Activated CD4-positive, alpha-beta T cell treated with anti-CD3 and anti-CD28 coated beads, Interleukin-2, amount 50 U/mL, for 4 hours (primary cell): ENCODE measurements around the gene ARMC6.
"Not testable (repeated sequence)": the region's sequence is repeated elsewhere in the genome, so short reads cannot be mapped to it uniquely, and the experiment has no call there.

Experiments
- DNase-seq, 2 experiments: peaks; one replicate each; pipeline ENCODE4 v3.0.0-alpha.2; 2020

The ARMC6 gene

DNA sequence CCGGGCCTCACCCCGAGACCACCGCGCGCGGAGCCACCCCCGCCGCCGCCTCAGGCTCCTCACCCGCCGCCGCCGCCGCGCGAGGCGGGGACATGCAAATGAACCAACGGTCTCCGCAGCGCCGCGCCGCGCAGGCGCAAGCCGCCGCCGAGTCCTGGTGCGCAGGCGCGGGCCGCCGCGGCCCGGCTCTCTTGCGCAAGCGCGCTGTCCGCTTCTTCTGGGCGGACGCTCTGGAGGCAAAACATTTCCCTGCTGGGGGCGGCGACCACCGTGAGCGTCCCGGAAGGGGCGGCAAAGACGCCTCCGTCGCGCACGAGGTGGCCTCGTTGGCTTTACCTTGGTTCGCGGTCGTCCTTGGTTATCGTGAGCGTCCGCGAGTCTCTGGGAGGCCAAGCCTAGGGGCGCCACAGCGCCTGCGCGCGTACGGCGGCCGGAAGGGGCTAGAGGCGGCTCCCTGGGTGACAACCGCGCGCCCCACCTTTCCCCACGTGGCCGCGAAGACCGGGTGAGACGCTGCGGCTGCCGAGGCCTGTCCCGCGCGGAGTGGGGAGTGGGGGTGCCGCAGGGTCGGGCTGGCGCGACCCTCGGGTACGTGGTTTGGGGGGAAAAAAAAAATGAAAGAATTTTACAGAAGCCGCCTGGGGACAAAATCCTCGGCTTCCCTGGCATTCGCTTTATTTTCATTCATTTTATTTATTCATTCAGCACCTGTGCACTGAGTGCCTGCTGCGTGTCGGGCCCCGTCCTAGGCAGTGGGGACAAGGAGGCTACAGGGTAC, at the start of gene ARMC6, which contains the start of gene SUGP2:
TSS of gene ARMC6 (plus strand) at position 178 of the 778 bp plus-strand sequence. CDS start 607 bp downstream, outside the sequence.
TSS of gene SUGP2 (minus strand) at position 92 of the 778 bp plus-strand sequence. CDS start 2,446 bp downstream, outside the sequence.
- peak; percentile 76 to 80 for DNase-seq

DNA sequence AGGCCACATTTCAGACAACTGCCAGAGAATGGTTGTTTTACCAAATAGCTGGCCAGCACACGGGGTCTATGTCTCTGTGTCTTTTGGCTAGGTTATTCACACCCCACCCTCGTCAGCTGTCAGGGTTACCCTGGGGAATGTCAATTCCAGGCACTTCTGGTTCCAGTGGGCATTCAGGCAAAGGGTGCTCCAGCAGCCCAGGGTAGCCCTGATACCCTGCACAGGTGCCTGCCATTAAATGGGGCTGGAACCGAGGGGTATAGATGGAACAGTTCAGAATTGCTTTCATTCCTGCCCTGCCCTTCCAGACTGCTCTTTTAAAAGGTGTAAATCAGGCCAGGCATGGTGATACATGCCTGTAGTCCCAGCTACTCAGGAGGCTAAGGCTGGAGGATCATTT, 49.2 kb upstream of the ARMC6 start:
- DNase-seq = no peak

DNA sequence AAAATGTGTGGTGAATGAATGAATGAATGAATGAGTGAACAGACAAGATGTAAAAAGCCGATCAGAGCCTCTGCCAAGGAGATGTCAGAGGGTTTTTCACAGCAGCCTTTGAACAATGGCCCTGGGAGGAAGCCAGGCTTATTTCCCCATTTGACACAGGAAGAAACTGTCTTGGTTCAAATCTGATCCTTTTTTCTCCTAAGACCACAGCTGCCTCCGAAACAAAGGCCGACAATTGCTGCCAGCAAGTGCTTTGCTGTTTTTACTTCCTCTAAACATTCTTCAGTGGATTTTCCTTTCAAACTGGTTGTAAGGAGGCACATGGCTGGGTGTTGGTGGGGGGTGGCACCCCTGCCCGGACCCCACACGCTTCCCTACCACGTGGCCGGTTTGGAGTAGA, 48.1 kb upstream of the ARMC6 start:
- no peak for DNase-seq

DNA sequence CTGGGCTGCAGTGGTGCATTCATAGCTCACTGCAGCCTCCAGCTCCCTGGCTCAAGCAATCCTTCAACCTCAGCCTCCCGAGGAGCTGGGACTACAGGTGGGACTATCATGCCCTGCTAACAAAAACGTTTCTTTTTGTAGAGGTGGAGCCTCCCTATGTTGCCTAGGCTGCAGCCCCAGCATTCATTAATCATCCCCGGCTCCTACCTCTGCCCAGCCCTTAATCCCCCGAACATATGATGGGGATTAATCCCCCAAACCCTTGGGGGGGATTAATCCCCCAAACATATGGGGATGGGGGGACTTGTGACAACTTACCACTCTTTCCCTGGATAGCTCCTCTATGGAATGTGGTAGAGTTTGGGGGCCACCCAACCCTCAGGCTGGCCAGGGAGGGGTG, 45.9 kb upstream of the ARMC6 start:
- DNase-seq = no peak

DNA sequence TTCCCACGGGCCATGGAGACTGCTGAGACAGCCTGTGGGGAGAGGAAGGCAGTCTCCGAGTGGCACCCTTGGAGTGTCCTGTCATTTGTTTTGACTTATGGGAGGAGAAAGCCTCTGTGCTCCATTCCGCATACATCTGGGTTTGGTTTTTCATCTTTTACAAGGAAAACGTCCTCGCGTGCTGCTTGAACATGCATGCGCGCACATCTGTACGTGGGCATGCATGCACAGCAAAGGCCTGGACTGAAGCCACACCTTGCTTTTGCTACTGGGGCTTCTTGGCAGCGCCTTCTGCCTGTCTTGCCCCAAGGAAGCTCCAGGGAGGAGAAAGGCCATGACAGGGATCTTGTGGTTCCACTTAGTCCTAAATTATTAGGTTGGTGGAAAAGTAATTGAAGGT, 44.1 kb upstream of the ARMC6 start:
- DNase-seq = no peak

DNA sequence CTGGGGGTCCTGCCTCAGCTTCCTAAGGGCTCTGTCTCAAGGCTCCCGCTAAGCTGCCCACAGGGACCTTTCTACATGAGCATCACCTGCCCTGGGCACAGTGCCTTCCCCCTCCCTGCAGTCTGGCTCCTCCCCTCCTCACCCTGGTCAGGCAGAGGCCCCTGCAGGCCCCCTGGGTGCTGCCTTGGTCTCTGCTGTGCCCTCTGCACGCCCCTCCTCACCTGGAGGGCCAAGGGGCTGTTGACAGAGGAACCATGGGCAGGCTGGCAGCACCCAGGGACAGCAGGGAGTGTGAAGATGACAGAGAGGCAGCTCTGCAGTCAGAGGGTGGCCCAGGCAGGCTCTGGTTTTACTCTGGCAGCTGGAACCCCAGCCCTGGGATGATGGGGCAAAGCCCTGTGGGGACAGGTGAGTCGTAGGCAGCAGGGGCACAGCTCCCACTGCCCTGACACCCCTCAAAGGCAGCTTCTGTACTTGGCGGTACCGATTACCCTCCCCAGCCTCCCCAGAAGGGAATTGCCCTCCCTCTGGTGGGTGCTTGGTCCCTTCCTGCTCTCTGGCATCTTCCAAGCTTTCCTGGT, 43.2 kb upstream of the ARMC6 start:
- DNase-seq = no peak

DNA sequence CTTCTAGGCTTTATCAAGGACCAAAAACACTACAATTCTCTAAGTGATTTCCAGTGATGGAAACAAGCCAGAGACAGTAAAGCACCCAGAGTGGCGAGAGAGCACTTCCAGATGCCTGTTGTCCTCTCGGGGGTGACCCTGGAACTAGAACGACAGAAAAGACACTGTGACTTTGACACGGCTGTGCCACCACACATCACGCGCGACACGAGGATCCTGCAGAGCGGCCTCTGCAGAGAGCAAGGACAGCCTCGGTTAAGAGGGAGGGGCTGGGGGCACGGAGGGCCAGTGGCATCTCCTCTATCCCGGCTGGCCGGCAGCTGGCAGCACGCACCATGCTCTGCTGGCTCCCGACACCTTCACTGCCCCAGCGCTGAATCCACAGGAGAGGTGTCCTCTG, 42.4 kb upstream of the ARMC6 start:
- no peak for DNase-seq

DNA sequence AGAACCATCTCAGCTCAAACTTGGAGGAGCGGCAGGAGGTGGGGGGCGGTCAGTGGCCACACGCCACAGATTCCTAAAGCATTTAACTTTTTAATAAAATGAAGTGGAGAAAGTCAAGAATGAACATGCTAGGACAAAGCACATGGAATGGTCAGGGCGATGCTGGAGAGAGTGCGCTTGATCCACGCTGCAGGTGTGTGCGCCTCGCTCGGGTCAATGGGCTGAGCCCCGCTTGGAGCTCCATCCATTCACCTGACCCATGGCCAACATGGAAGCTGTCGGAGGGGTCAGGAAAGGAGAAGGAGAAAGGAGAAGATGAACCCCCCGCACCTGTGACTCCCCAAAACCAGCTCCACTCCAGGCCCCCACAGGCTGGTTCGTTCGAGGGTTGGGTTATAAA, 41.9 kb upstream of the ARMC6 start:
- DNase-seq = no peak

DNA sequence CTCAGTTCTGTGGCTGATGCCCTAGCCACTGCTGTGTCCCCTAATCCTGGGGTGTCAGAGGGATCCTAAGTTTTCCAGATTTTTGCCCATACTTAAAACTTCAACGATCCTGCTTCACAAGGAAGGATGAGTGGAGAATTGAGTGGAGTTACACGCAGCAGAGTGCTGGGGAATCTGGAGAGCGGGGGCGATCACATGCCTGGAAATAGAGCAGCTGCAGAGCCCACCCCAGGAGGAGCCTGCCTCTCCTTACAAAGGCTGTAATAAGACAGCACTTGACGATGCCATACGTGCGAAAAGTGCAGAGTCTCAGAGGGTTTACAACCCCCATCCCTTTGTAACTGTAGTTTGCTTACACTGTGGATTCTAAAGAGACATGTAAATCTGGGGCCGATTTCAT, 40.7 kb upstream of the ARMC6 start:
- no peak for DNase-seq

DNA sequence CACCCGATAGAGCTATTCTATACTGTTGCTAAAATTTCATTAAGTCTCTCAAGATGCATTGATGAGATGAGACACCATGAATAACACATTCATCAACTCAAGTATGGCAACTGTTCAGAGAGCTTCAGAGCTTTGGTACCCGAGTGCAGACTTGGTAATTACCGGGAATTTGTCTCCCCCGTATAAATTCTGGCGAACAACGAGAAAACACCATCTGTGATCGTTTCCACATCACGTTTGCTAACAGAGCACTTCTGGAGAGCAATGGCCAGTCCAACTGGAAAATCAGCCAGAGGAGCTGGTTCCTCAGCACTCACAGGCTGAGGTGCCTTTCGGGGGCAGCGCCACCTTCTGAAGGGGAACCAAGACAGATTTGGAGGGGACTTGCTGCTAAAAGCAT, 40.3 kb upstream of the ARMC6 start:
- no peak for DNase-seq

DNA sequence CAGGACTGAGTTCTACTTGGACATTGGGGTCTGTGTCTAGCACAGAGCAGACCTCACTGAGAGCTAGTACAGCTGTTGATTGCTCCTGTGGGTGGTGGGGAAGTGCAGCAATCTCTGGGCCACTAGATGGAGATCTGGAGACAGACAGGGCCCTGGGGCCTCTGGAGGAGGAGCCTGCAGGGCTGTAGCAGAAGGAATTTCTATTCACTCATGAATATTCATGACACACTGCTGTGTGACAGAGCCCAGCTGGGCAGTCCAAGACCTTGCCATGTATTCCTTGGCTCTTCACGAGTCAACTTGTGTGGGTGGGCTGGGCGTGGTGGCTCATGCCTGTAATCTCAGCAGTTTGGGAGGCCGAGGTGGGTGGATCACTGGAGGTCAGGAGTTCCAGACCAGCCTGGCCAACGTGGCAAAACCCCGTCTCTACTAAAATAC, 37.6 kb upstream of the ARMC6 start:
- DNase-seq = no peak

DNA sequence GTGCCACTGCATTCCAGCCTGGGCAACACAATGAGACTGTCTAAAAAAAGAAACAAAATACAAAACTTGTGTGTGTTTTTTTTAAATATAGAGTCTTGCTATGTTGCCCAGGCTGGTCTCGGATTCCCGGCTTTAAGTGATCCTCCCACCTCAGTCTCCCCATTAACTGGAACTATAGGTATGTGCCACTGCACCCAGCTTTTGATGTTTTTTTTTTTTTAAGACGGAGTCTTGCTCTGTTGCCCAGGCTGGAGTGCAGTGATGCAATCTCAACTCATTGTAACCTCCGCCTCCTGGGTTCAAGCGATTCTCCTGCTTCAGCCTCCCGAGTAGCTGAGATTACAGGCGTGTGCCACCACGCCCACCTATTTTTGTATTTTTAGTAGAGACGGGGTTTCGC, 37.1 kb upstream of the ARMC6 start:
- no peak for DNase-seq

DNA sequence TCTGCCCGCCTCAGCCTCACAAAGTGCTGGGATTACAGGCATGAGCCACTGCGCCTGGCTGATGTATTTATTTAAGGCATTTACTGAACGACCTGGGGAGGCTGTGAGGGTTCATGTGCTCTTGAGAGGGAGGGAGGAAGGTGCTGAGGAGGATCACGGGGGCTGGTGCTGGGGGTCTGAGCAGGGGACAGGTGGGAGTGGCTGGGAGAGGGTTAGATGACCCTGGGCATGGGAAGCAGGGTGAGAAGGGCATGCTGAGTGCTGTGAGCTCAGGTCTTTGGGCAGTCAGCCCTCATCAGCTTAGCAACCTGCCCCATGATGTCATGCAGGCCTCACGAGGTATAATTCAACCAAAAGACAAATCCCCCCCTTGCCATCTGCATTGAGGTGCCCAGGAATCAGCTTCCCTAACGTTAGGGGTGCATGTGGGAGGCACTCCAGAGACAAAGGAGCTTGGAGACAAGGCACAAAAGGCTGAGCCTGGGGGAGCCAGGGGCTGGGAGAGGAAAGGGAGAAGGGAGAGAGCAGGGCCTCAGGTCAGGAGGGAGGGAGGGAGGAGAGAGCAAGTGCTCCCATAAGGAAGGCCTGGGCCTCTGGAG, 36.5 kb upstream of the ARMC6 start:
- DNase-seq = no peak

DNA sequence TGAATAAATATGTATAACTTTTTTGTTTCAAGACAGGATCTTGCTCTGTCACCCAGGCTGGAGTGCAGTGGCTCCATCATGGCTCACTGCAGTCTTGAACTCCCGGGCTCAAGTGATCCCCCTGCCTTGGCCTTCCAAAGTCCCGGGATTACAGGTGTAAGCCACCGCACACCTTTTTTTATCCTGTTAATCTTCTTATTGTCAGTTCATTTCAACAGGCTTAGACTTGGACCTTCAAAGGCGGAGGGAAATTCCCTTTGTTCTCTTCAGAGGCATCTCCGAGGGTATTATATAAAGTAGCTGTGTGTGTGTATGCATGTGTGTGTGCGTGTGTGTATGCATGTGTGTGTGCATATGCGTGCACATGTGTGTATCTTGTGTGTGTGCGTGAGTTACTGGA, 35.1 kb upstream of the ARMC6 start:
- DNase-seq = no peak

DNA sequence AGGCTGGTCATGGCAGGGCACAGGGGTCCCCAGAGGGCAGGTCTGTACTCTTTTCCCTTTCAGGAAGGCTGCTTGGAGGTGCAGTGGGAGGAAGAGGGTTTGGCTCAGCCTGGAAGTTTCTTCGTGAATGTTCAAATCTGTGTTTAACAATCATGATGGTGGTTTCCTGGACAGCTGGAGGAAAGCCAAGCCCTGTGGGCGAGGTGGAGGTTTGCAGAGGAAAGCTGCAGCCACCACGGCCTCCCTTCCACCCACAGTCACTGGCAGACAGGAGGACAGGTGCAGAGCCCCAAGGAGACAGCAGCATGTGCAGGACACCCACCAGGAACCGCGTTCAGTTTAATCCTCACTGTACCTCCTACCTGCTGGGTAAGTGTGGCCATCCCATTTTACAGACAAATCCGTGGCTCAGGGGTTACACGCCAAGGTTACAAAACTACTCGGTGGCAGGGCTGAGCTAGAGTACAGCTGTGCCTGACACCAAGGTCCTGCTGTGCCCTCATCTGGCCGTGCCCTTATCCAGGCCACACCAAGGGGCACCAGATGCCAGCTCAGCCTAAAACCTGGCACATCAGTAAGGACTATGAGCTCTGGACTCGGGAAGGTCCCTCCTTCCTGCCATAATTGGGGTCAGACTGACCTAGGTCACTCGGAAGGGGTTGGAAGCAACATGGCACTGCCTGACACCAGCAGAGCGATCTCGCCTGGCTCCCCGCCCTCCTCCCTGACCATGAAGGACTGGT, 34.2 kb upstream of the ARMC6 start:
- DNase-seq = no peak

DNA sequence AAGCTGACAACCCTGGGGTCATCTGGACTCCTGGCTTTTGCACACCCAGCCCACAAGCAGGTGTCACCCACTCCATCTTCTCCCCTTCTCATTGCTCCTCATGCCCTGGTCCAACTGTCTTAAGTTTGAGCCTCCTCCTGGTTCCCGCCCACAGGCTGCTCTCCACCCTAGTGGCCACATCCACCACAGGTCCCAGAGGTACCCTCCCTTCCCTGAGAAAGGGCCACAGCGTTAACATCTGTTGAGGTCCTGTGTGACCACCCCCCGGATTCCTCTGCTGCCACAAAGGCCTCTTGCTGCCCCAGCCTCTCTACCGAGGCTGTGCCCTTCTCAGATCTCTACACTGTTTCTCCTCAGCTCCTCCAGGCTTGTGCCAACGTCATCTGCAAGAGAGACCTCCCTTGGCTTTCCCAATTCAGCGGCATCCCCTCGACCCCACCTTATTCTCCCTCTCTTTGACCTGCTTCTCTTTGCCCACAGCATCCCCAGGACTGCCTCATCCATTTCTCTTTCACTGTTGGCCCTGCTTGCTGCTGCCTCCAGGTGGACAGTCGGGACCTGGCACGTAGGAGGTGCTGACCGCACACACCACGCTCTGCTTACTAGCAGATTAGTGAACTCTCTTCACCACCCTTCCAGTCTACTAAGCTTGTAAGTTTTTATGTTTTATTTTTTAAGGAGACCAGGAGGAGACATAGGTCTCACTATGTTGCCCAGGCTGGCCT, 33.3 kb upstream of the ARMC6 start:
- no peak for DNase-seq

DNA sequence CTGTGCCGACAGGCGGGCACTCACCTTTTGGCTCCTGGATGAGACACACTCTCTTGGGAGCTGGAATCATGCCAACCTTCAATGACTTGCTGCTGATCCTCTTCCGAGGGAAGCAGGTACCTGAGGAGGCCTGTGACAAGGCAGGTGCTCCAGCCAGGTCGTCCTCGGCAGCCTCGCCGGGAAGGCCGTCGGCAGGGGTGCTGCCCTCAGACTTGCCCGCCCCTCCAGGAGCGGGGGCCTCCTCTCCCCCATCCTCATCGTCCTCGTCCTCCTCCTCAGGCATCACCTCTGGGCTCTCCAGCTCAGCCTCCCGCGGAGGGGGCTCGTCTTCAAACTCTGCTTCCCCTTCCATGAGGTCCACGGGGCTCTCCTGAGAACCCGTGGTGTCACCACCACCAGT, 29.3 kb upstream of the ARMC6 start:
- no peak for DNase-seq

DNA sequence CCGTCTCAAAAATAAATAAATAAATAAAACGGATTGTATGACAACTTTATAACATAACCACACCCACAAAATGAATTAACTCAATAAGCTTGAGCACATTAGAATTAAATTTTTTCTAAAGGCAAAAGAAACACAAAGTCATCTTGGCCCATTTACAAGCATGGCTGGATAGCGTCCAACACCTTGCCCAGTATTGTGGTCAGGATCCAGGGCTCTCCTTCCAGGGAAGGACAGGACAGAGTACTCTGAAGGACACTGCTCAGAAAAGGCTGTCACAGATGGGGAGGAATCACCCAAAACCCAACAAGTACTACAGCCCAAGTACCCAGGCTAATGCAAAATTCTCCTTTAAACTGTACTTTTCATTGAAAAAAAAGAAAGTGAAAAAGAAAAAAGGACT, 27.2 kb upstream of the ARMC6 start:
- DNase-seq = no peak

DNA sequence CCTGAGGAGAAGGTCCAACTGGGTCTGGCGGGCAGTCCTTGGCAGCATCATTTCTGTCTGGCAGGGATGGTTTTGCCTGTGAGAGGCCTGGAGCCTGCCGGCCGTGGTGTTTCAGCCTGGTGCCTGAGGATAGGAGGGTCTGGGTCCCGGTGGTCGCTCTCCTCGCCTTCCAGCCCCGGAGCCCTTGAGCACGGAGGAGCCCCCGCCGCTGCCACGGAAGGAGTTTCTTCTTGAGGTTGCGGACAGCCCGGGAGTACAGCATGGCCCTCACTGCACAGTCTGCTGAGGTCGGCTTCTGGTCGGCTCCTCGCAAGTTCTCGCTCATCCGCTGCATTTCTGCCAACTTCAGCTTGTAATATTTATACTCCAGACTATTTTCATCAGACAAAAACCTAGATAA, 23.5 kb upstream of the ARMC6 start:
- DNase-seq = no peak

DNA sequence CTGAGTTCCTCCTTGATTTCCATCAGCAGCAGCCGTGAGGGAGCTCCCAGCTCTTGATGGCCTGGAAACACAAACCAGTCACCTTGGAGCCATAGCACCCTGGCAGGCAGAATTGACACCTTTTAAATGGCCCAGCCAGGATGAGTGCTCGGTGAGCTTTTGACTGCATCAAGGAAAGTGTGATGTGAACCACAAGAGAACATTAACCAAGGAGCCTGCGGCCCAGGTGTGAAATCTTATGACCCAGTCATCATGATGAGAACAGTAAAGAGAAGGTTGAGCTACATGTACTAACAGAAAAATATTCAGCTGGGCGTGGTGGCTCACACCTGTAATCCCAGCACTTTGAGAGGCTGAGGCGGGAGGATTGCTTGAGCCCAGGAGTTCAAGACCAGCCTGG, 22.9 kb upstream of the ARMC6 start:
- DNase-seq = no peak

DNA sequence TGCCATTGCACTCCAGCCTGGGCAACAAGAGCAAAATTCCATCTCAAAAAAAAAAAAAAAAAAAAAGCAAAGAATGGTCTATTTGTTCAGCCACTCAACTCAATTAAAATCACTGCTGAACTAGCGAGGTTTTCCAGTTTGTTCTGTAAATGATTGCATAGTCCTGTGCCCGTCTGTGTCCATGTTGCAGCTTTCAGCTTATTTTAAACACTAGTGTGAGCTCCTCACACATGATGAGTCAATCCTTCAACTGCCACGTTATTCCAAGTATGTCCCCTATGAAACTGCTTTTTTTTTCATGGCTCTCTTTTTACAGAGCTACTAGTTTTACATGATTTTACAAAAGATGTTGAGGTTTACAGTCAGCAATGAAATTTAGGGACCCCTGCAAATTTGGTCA, 12.3 kb upstream of the ARMC6 start:
- DNase-seq = no peak

DNA sequence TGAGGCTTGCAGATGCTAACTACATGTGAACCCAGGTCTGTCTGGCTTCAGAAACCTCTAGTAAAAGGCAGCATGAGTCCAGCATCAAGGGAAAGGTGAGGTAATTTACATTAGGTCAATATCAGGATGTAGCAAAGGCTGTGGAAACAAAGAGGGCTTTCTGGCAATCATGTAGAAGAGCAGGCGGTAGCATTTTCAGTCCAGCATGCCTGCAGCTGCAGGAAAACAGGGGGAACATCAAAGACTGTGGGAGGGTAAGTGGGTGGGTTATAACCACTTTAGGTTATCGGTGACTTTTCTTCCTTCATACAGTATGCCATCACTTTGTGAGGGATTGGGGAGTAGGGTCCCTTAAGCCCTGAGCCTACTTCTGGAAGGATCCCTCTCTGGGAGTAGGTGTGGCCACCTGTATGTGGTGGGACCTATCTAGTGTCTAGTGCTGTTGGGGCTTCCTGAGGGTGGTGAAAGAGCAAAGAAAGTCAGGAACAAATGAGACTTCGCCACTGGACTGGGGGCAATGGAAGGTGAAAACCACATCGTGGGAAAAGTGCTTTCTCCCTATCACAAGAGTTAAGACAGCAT, 10.9 kb upstream of the ARMC6 start:
- no peak for DNase-seq

DNA sequence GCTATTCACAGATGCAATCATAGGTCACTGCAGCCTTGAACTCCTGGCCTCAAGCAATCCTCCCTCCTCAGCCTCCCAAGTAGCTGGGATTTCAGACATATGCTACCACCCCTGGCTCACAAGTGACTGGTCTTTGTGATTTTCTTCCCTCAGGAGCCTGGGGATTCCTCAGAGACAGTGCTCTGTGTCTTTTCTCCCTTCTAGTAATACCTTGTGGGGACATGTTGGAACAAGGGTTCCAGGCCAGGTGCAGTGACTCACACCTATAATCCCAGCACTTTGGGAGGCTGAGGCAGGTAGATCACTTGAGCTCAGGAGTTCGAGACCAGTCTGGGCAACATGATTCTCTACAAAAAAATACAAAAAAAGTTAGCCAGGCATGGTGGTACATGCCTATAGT, 10.0 kb upstream of the ARMC6 start:
- not testable (repeated sequence) for DNase-seq
